Adrenal gland (tissue), 12 donors: ENCODE data around the gene SLC30A10. TPM values are rescaled to one million over a fixed set of nuclear protein-coding genes. Genes with fewer than 3 reads are reported as not detected.
"Not testable (repeated sequence)": the region's sequence is repeated elsewhere in the genome, so short reads cannot be mapped to it uniquely, and the experiment has no call there.

ENCODE experiments used
- DNase-seq, 7 donors: peaks; one replicate each; pipeline ENCODE4 v3.0.0-alpha.2; 2019 to 2020
- H3K27ac ChIP-seq, 5 donors: fragments of 200-600 bp; sonication (generic) in 4 of 5; 1 replicate in 3 of 5; 2 replicates in 2 of 5; pipeline versions ENCODE4 v1.5.1 to v1.8.0; 2016 to 2020; ENCODE audit warnings: mild to moderate bottlenecking in 1 of 5
- H3K27me3 ChIP-seq: fragments of 200-600 bp; 2 replicates; pipeline ENCODE4 v1.8.0; 2021
- H3K36me3 ChIP-seq, 2 donors: fragments of 200-600 bp; replicated peaks in 1 of 2; 1 replicate in 1 of 2; 2 replicates in 1 of 2; pipeline versions ENCODE4 v1.5.1 to v1.8.0; 2018 to 2022
- H3K4me1 ChIP-seq, 2 donors: fragments of 200-600 bp; replicated peaks in 1 of 2; 1 replicate in 1 of 2; 2 replicates in 1 of 2; pipeline versions ENCODE4 v1.5.1 to v1.8.0; 2018 to 2021
- H3K4me3 ChIP-seq, 4 donors: fragments of 200-600 bp; sonication (generic) in 3 of 4; one replicate each; pipeline ENCODE4 v1.5.1; 2016 to 2018
- H3K9me3 ChIP-seq, 3 donors: fragments of 200-600 bp; sonication (generic) in 1 of 3; replicated peaks in 1 of 3; 1 replicate in 2 of 3; 2 replicates in 1 of 3; pipeline versions ENCODE4 v1.5.1 to v1.8.0; 2016 to 2021
- POLR2A ChIP-seq, 2 donors: fragments of 450-650 bp; IDR thresholded peaks; one replicate each; pipeline ENCODE4 v1.6.1; 2017; ENCODE audit warnings: antibody characterized with exemption in 2 of 2, mild to moderate bottlenecking in 2 of 2, moderate library complexity in 1 of 2
- WGBS, 4 donors: extraction: QIAGEN DNeasy Blood & Tissue Kit in 2 of 4; methylation state at CpG; one replicate each; pipeline versions ENCODE4 v1.1.5 to v1.1.7; 2013 to 2017; 5-methylcytosine and 5-hydroxymethylcytosine counted together
- intact Hi-C, 2 donors: fragments of 100-400 bp; cut with DNase I; formaldehyde crosslinking; loops; one replicate each; pipeline versions ENCODE4 v1.14.1 to v1.15.0; 2022 to 2023
- polyA plus RNA-seq, 3 donors: library from polyadenylated mRNA; stranded (reverse); fragments of 200-250 nt in 2 of 3; fragments of 350-450 nt in 1 of 3; fragmentation: Illumina TruSeq in 1 of 3; extraction: RNeasy Lipid Tissue Mini Kit (QIAGEN cat#74804) in 1 of 3; gene quantifications; one replicate each; pipeline ENCODE4 v1.2.3, GENCODE V29; 2013 to 2014
- total RNA-seq, 9 donors: library from RNA; depleted of rRNA in 4 of 9; stranded (reverse); fragments of >200 nt in 4 of 9; fragments of 120-200 nt in 1 of 9; fragmentation: NEBNext Ultra II Directional in 1 of 9; extraction: Animal tissue kit (Norgen Biotek cat#: 25700) in 1 of 9; gene quantifications; one replicate each; pipeline versions ENCODE4 v1.1.0 to v1.2.4, GENCODE V29; 2013 to 2023
- TF ChIP-seq, protein P1 (sequence below), 6 experiments: fragments of 450-650 bp in 4 of 6; fragments of 200-600 bp in 2 of 6; sonication (generic) in 1 of 6; IDR thresholded peaks; 1 replicate in 5 of 6; 2 replicates in 1 of 6; pipeline versions ENCODE4 v1.5.1 to v1.8.0; 2016 to 2021; ENCODE audit warnings: antibody characterized with exemption in 6 of 6, mild to moderate bottlenecking in 2 of 6, moderate library complexity in 1 of 6
- donor health status: healthy with polysubstance abuse.
- donor health status: Bipolar disorder and iron deficiency.
- donor health status: DM: yes; HTN: yes; CAD: no.
- donor health status: DM: no; HTN: no; CAD: no.
- donor health status: DM: no; HTN: no; CAD: no.
- donor health status: DM: yes; HTN: yes; CAD: no.

Gene SLC30A10
- total and polyA plus RNA-seq, 12 donors, result 0.13 to 19.8 (median 0.35) TPM; not detected in 1

GRCh38 chr1:219900882-219901281 is 27.5 kb downstream of the SLC30A10 start:
- 17 to 100% (median 73%) methylated on average over 1 of the region's 1 CpG for WGBS, 4 donors
- Histone ChIP-seq H3K27ac (no peak overlapping the region), H3K4me1 (peaks cover 6 to 9% of the 10 kb centered on the region in 2 donors), H3K9me3 (no peaks in the 10 kb centered on the region), H3K4me3 (no peak overlapping the region), H3K27me3 (no peaks in the 10 kb centered on the region), H3K36me3 (no peaks in the 10 kb centered on the region)
- no peak for DNase-seq
- TF ChIP-seq POLR2A (IDR thresholded peaks at IDR 0.05), result no peak
- TF ChIP-seq, protein P1, sequence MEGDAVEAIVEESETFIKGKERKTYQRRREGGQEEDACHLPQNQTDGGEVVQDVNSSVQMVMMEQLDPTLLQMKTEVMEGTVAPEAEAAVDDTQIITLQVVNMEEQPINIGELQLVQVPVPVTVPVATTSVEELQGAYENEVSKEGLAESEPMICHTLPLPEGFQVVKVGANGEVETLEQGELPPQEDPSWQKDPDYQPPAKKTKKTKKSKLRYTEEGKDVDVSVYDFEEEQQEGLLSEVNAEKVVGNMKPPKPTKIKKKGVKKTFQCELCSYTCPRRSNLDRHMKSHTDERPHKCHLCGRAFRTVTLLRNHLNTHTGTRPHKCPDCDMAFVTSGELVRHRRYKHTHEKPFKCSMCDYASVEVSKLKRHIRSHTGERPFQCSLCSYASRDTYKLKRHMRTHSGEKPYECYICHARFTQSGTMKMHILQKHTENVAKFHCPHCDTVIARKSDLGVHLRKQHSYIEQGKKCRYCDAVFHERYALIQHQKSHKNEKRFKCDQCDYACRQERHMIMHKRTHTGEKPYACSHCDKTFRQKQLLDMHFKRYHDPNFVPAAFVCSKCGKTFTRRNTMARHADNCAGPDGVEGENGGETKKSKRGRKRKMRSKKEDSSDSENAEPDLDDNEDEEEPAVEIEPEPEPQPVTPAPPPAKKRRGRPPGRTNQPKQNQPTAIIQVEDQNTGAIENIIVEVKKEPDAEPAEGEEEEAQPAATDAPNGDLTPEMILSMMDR (IDR thresholded peaks at IDR 0.05), result no peak
- intact Hi-C loops, result no loop called here

GRCh38 chr1:219900201-219900600 is 28.2 kb downstream of the SLC30A10 start:
- DNase-seq, result no peak
- intact Hi-C loops, result no loop called here
- H3K4me1 ChIP-seq, result peaks cover 6 to 9% of the 10 kb centered on the region in 2 donors

DNA sequence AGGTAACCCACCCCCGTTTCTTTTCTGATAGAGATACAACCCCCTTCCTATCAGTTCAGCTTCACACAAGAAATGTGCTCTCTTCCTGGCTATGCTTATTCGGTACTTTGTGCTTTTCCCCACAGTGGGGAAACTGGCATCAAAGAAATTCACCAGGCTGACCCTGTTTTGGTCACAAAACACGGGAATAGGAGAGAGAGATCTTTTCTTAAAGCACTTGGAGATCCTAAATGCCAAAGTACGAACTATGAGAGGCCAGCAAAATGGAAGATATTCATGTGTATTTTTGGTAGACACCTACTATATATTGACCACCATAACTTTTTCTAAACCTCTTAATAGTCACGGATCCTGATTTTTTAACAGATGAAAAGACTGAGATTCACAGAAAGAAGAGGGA is 30.0 kb downstream of the SLC30A10 start:
- TF ChIP-seq POLR2A (IDR thresholded peaks at IDR 0.05), result no peak
- TF ChIP-seq, protein P1 (IDR thresholded peaks at IDR 0.05), result no peak
- no peak for DNase-seq
- Histone ChIP-seq H3K27ac (no peak overlapping the region), H3K4me3 (no peak overlapping the region), H3K36me3 (no peaks in the 10 kb centered on the region), H3K27me3 (no peaks in the 10 kb centered on the region), H3K9me3 (no peaks in the 10 kb centered on the region), H3K4me1 (peaks cover 3 to 6% of the 10 kb centered on the region in 2 donors)
- WGBS, 4 donors, result 89 to 92% (median 90%) methylated on average over 5 of the region's 5 CpGs
- intact Hi-C loops, result no loop called here

More at GRCh38 chr1:219900201-219900600, 28.2 kb downstream of the SLC30A10 start:
- no peaks in the 10 kb centered on the region for H3K9me3 ChIP-seq
- H3K36me3 ChIP-seq, result no peaks in the 10 kb centered on the region
- H3K4me3 ChIP-seq, result no peak overlapping the region
- TF ChIP-seq, protein P1 (IDR thresholded peaks at IDR 0.05), result no peak
- TF ChIP-seq POLR2A (IDR thresholded peaks at IDR 0.05), result no peak
- H3K27me3 ChIP-seq, result no peaks in the 10 kb centered on the region
- 43 to 57% (median 44%) methylated on average over 1 of the region's 1 CpG for WGBS, 4 donors
- no peak overlapping the region for H3K27ac ChIP-seq

- Histone ChIP-seq H3K36me3 (no peaks in the 10 kb centered on the region), H3K4me1 (peaks cover 0 to 1% of the 10 kb centered on the region in 2 donors), H3K27me3 (no peaks in the 10 kb centered on the region), H3K9me3 (no peaks in the 10 kb centered on the region), H3K27ac (no peak overlapping the region), H3K4me3 (no peak overlapping the region)
- no peak for DNase-seq
- WGBS, 4 donors, result 84 to 88% (median 87%) methylated on average over 5 of the region's 5 CpGs
- intact Hi-C loops, result no loop called here
- TF ChIP-seq, protein P1 (IDR thresholded peaks at IDR 0.05), result no peak
- no peak for TF ChIP-seq POLR2A (IDR thresholded peaks at IDR 0.05)
Measured at GRCh38 chr1:219897914-219898313, 30.4 kb downstream of the SLC30A10 start.

- DNase-seq, H3K4me3 ChIP-seq, H3K27ac ChIP-seq, H3K36me3 ChIP-seq, H3K27me3 ChIP-seq, intact Hi-C loops, H3K4me1 ChIP-seq, H3K9me3 ChIP-seq: not testable (repeated sequence)
- 92 to 100% (median 98%) methylated on average over 1 of the region's 1 CpG for WGBS, 4 donors
Measured at GRCh38 chr1:219892271-219892670, 36.1 kb downstream of the SLC30A10 start.

- H3K4me1 ChIP-seq, H3K36me3 ChIP-seq, H3K27ac ChIP-seq, H3K9me3 ChIP-seq, H3K4me3 ChIP-seq, intact Hi-C loops, DNase-seq, H3K27me3 ChIP-seq: not testable (repeated sequence)
- 77 to 91% (median 83%) methylated on average over 4 of the region's 4 CpGs for WGBS, 4 donors
Measured at GRCh38 chr1:219891846-219892245, 36.5 kb downstream of the SLC30A10 start.

DNA sequence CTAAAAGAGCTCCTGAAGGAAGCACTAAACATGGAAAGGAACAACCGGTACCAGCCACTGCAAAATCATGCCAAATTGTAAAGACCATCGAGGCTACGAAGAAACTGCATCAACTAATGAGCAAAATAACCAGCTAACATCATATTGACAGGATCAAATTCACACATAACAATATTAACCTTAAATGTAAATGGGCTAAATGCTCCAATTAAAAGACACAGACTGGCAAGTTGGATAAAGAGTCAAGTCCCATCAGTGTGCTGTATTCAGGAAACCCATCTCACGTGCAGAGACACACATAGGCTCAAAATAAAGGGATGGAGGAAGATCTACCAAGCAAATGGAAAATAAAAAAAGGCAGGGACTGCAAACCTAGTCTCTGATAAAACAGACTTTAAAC is 39.7 kb downstream of the SLC30A10 start:
- H3K27me3 ChIP-seq, H3K4me3 ChIP-seq, H3K27ac ChIP-seq, H3K9me3 ChIP-seq, H3K36me3 ChIP-seq, DNase-seq, H3K4me1 ChIP-seq, intact Hi-C loops: not testable (repeated sequence)
- WGBS, 4 donors, result 81 to 95% (median 89%) methylated on average over 2 to 4 of the region's 4 CpGs
